K562 (cell line): ENCODE measurements around the gene PSMA8.

Source experiments
- GABPB2 ChIP-seq: fragments of 250-450 bp; sonication (Bioruptor Pico); conservative IDR thresholded peaks from 2 replicates; pipeline ENCODE4 v1.5.1; 2021; ENCODE audit warnings: mild to moderate bottlenecking
- SNRNP70 ChIP-seq: fragments of 200-400 bp; formaldehyde crosslinking; optimal IDR thresholded peaks from 2 replicates; pipeline ENCODE3; 2017; ENCODE audit warnings: low read depth, low read length
- ZNF174 ChIP-seq: fragments of 250-450 bp; sonication (Bioruptor Pico); IDR thresholded peaks from 2 replicates; pipeline ENCODE4 v1.4.0; 2020; ENCODE audit warnings: mild to moderate bottlenecking

DNA sequence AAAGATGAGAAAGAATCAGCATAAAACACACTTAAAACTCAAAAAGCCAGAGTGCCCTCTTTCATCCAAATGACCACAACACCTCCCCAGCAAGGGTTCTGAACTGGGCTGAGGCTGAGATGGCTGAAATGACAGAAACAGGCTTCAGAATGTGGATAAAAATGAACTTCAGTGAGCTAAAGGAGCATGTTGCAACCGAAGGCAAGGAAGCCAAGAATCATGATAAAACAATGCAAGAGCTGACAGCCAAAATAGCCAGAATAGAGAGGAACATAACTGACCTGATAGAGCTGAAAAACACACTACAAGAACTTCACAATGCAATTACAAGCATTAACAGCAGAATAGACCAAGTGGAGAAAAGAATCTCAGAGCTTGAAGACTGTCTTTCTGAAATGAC, 12.2 kb upstream of the PSMA8 start:
- no peak for TF ChIP-seq GABPB2 (CRISPR knock-in tag)
- no peak for TF ChIP-seq SNRNP70
- no peak for TF ChIP-seq ZNF174 (CRISPR knock-in tag)
